HuH-7 (cell line): ENCODE measurements around the gene THBS3.

Experiments used
- DNase-seq: peaks from one replicate; pipeline ENCODE4 v3.0.0; 2011; ENCODE audit warnings: low spot score

THBS3 gene

DNA sequence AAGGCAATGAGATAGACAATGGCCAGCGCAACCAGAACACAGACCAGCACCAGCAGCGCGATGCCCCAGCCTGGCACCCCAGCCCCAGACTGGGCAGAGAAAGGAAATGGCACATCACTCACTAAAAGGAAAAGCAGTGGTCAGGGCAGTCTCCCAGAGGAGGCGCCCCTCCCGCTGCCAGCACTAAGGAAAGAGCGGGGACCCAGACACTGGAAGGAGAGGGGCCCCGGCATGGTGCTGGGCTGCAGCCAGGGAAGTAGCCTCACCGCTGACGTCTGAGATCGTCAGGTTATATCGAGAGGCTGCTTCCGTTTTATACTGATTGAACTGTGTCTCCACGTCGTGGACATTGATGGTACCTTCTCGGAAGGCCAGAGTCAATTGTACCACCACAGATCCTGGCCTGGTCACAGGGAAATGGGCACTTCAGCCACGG, 20.2 kb downstream of the THBS3 start:
- DNase-seq = no peak

DNA sequence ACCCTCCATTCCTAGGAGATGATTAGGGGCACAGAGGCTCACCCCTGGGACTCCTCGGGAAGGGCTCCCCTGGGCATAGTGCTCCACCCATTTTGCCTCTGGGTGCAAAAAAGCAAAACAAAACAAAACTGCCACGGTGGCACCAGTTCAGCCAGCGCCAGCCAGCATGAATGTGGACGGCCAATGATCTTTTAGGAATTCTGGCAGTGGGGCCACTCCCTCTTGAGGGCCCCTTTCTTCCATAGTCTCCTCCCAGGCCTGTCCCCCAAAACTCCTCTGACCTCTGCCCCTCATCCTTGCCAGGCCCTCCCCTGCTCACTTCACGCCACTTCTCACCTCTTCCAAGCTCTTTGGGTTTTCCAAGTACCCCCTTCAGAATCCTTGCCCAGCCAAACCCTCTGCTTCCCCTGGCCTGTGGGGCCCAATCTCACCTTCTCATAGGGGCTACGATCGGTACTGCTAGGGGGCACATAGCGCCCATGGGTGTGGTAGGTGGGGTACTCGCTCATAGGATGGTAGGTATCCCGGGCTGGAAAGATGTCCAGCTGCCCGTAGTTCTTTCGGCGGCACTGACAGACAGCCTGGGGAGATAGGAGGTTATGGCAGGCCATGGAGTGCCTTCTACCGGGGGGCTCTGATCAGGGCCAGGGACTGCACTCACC, 20.8 kb downstream of the THBS3 start:
- no peak for DNase-seq

GRCh38 chr1:155186067-155186793, 21.5 kb downstream of the THBS3 start:
- DNase-seq = no peak

GRCh38 chr1:155185783-155186066, 22.0 kb downstream of the THBS3 start:
- no peak for DNase-seq

GRCh38 chr1:155184835-155185782, 22.6 kb downstream of the THBS3 start:
- no peak for DNase-seq

DNA sequence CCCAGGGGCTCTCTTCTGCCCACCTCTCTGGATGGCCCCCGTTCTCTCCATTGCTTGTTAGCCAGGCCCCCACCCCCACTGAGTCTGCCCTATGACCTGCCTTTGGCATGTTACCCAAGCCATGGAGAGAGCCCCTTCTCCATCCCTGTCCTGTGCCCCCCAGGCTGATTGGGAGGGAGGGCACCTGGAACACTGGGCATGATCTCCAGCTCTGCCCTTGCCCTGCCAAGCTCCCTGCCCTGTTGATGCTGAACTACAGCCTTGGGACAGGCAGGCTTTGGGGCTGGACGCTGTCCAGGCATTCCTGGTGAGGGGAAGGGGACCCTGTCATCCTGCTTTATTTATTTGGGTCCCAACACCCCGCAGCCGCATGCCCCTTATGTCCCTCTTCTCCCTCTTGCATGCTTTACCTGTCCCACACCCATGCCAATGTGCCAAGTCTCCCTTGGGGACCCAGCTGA, 23.3 kb downstream of the THBS3 start:
- no peak for DNase-seq

DNA sequence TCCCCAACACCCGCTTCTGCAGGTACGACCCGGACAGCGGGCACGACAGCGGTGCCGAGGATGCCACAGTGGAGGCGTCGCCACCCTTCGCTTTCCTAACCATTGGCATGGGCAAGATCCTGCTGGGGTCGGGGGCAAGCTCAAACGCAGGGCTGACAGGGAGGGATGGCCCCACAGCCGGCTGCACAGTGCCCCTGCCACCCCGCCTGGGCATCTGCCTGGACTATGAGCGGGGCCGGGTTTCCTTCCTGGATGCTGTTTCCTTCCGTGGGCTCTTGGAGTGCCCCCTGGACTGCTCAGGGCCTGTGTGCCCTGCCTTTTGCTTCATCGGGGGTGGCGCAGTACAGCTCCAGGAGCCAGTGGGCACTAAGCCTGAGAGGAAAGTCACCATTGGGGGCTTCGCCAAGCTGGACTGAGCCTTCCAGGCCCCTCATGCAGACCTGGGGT, 23.9 kb downstream of the THBS3 start:
- DNase-seq = no peak

- no peak for DNase-seq
These were observed 25.6 kb downstream of the THBS3 start for GRCh38 chr1:155182052-155182550.

DNA sequence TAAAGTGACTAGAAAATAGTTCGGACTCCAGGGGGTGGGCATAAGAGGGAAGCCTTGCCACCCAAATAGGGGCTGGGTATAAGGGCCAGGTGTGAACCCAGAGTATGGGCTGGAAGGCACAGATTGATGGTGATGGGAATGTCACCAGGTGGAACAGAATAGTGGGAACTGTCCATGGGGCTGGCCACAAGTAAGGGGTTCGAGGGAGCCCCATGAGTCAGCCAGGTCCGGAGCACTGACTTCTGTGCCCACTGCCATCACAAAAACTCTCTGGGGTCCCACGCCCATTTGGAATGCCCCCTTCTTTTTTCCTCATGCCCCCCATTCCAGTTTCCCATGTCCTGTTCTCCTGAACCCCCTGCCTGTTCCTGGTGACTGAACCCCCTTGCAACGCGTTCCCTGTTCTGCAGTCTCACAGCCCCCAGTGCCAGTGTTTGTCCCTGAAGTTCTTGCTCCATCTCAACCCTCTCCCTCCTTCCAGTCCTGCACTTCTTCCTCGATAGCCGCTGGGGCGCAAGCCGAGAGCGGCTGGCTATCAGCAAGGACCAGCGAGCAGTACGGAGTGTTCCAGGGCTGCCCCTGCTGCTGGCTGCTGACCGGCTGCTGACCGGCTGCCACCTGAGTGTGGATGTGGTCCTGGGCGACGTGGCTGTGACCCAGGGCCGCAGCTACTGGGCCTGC, 26.2 kb downstream of the THBS3 start:
- DNase-seq = no peak

- no peak for DNase-seq
These were observed 28.3 kb downstream of the THBS3 start for GRCh38 chr1:155179112-155180031.

- no peak for DNase-seq
These were observed 29.1 kb downstream of the THBS3 start for GRCh38 chr1:155178441-155179111.

DNA sequence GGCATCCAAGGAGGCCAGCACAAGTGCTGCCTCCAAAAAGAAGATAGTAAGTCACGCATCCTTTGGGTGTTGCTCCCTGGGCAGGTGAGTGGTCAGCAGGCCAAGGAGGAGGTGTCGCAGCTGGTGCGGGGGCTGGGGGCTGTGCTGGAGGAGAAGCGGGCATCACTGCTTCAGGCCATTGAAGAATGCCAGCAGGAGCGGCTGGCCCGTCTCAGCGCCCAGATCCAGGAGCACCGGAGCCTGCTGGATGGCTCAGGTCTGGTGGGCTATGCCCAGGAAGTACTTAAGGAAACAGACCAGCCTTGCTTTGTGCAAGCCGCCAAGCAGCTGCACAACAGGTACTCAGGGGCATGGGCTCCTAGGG, 29.8 kb downstream of the THBS3 start:
- DNase-seq = no peak

DNA sequence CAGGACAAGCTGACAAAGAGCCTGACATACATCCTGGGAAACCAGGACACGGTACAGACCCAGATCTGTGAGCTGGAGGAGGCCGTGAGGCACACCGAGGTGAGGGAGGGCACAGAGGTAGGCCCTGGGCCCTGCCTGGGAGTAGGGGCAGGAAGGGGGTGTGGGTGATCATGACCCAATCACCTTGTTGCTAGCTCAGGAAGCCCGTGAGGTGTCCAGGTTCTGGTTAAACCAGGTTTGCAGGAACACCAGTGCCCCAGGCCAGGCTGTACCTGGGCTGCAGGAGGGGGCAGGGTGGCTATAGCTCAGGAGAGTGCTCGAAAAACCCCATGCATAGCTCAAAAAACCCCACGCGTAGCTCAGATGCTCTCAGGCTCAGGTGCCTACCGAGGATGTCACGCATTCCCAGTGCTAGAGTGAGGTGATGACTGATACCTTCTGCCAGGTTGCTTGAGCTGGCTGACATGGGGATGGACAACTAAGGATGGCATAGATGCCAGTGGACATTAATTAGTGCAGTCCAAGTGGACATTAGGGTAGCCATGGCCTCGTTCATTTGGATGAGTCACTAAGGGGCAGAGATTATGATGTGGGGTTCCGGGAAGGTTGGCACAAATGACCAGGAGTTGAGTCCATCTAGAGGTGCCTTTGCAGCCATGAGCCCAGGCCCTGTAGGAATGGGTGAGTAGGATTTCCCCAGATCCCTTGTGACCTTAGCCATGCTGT, 30.3 kb downstream of the THBS3 start:
- DNase-seq = no peak

DNA sequence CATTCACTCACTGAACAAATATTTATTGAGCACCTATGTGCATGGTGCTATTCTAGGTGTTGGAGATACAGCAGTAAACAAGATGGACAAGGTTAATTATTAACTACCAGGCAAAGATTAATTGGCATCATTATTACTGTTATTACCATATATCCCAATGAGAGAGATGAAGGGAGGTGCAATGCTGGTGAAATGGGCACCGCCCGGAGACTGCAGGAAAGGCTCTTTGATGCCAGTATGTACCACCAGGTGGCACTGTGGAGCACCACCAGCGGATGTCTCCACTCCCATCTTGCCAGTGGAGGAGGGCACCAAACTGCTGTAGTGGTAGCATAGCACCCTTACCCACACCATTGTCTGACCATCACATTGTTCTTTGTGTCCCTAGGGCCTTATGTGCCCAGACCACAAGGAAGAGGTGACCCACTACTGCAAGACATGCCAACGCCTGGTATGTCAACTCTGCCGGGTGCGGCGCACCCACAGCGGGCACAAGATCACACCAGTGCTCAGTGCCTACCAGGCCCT, 31.1 kb downstream of the THBS3 start:
- peak; percentile 99 for DNase-seq

DNA sequence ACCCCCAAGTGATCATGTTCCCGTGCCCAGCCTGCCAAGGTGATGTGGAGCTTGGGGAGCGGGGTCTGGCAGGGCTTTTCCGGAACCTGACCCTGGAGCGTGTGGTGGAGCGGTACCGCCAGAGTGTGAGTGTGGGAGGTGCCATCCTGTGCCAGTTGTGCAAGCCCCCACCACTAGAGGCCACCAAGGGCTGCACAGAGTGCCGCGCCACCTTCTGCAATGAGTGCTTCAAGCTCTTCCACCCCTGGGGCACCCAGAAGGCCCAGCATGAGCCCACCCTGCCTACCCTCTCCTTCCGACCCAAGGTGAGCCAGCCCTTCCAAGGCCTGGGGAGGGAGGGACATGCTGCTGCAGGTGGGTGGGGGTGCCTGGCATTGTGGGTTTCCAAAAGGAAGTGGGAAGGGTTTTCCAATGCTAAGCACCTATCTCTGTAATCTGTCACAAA, 31.7 kb downstream of the THBS3 start:
- DNase-seq = no peak

DNA sequence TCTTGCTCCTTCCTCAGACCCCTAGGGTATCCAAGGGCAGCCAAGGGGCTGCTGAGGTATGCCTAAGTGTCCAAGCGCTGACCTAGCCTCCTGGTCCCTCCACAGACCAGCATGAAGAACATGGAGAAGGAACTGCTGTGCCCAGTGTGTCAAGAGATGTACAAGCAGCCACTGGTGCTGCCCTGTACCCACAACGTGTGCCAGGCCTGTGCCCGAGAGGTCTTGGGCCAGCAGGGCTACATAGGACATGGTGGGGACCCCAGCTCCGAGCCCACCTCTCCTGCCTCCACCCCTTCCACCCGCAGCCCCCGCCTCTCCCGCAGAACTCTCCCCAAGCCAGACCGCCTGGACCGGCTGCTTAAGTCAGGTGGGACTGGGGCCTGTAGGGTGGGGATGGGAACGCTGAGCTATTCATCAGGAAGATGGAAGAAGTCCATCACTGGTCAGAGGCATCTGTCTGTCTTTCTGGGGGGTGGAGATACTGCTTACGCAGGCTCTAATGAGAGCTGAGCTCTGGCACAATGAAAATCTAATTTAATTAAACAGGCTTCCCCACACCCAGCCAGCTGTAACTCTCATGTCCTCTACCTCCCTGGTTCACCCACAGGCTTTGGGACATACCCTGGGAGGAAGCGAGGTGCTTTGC, 32.3 kb downstream of the THBS3 start:
- DNase-seq = no peak

DNA sequence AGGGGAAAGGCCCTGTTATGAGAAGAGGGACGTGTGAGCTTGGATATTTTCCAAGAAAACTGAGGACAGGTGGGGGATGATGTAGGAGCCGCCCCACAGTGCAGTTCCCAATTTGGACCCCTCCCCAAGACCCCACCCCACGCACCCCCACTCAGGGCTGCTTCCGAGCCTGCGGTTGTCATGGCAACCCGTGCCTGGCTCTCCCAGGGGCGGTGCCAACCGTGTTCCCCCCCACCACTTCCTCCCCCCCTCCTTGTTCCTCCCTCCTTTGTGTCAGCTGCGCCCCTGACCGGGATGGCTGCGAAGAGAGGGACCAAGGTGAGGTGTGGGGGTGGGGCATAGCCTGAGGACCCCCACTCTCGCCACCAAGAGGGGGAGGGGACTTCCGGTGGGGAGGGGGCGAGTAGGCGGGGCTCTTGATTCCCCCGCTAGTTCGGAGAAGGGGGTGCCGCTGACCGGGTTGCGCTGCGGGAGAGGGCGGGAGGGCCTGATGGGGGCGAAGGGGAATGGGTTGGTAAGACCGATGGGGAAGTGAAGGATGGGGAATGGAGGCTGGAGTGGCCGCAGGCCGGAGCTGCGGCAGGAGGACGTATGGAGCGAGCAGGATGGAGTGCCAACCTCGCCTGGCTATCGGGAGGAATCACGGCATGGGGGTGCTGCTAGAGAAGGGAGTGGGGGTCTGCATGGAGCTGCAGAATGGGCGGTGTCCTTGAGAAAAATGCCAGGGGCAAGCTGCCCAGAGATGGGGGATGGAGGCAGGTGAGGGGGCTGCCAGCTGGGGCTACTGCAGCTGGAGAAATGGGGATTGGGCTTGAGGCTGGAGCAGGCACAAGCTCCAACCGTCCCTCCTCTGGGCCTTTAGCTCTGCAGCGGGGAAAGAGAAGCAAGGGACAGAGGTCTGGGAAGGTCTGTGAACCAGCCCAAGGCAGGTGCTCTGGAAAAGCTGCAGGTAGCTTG, 33.1 kb downstream of the THBS3 start:
- no peak for DNase-seq
